Esophagus muscularis mucosa (tissue), 4 donors: ENCODE results near the gene SMIM35. TPM values are rescaled to one million over a fixed set of nuclear protein-coding genes. Genes with fewer than 3 reads are reported as not detected.

Experiments used
- DNase-seq: peaks from one replicate; pipeline ENCODE4 v3.0.0-alpha.2; 2017; ENCODE audit errors: extremely low spot score
- H3K27ac ChIP-seq, 4 donors: fragments of 200-600 bp; sonication (generic); replicated peaks in 1 of 4; 1 replicate in 3 of 4; 2 replicates in 1 of 4; pipeline ENCODE4 v1.5.1; 2016 to 2019; ENCODE audit warnings: mild to moderate bottlenecking in 1 of 4
- H3K27me3 ChIP-seq, 4 donors: fragments of 200-600 bp; sonication (generic); one replicate each; pipeline versions ENCODE4 v1.5.1 to v1.6.0; 2016 to 2019
- H3K36me3 ChIP-seq, 4 donors: fragments of 200-600 bp; sonication (generic); one replicate each; pipeline ENCODE4 v1.5.1; 2016 to 2019
- H3K4me1 ChIP-seq, 4 donors: fragments of 200-600 bp; sonication (generic); one replicate each; pipeline ENCODE4 v1.5.1; 2016 to 2019
- H3K4me3 ChIP-seq, 4 donors: fragments of 200-600 bp; sonication (generic); 1 replicate in 2 of 4; 2 replicates in 2 of 4; pipeline ENCODE4 v1.5.1; 2016 to 2019; ENCODE audit warnings: mild to moderate bottlenecking in 4 of 4, moderate library complexity in 1 of 4
- H3K9me3 ChIP-seq, 4 donors: fragments of 200-600 bp; sonication (generic); 1 replicate in 3 of 4; 2 replicates in 1 of 4; pipeline ENCODE4 v1.5.1; 2016 to 2019
- CTCF ChIP-seq, 3 experiments: fragments of 200-600 bp in 2 of 3; fragments of 450-650 bp in 1 of 3; sonication (generic) in 2 of 3; IDR thresholded peaks; one replicate each; pipeline ENCODE4 v1.5.1; 2017 to 2019; ENCODE audit warnings: antibody characterized with exemption in 3 of 3, mild to moderate bottlenecking in 2 of 3, moderate library complexity in 1 of 3
- EP300 ChIP-seq: sonication (generic); formaldehyde crosslinking; IDR thresholded peaks from one replicate; pipeline ENCODE4 v1.6.1; 2017; ENCODE audit warnings: antibody characterized with exemption
- POLR2A ChIP-seq: fragments of 450-650 bp; IDR thresholded peaks from one replicate; pipeline ENCODE4 v1.6.1; 2017; ENCODE audit warnings: antibody characterized with exemption, moderate library complexity, mild to moderate bottlenecking, low read depth
- POLR2AphosphoS5 ChIP-seq, 2 donors: sonication (generic); formaldehyde crosslinking; IDR thresholded peaks; one replicate each; pipeline ENCODE4 v1.6.1; 2017; ENCODE audit warnings: antibody characterized with exemption in 2 of 2
- WGBS: methylation state at CpG from one replicate; pipeline ENCODE4 v1.1.5; 2018; 5-methylcytosine and 5-hydroxymethylcytosine counted together
- intact Hi-C: fragments of 100-400 bp; cut with DNase I; formaldehyde crosslinking; loops from one replicate; pipeline ENCODE4 v1.15.1; 2023
- total RNA-seq, 4 donors: library from RNA; depleted of rRNA; stranded (reverse); fragments of >200 nt; gene quantifications; one replicate each; pipeline versions ENCODE4 v1.1.0 to v1.2.1, GENCODE V29; 2016

SMIM35 gene
- total RNA-seq, 4 donors from 2014 or later: not detected

- no peaks in the 10 kb centered on the region for H3K27me3 ChIP-seq
- TF ChIP-seq CTCF (IDR thresholded peaks at IDR 0.05) (no peak), EP300 (no peak), POLR2A (no peak), POLR2AphosphoS5 (IDR thresholded peaks at IDR 0.05) (no peak)
- H3K36me3 ChIP-seq: no peaks in the 10 kb centered on the region
- H3K9me3 ChIP-seq: no peaks in the 10 kb centered on the region
- DNase-seq: no peak
- WGBS: 76% methylated on average over 8 of the region's 8 CpGs
- no peak overlapping the region for H3K4me3 ChIP-seq
- no peaks in the 10 kb centered on the region for H3K4me1 ChIP-seq
- no peak overlapping the region for H3K27ac ChIP-seq
- intact Hi-C loops: no loop called here
These were observed 119.9 kb downstream of the SMIM35 start for GRCh38 chr11:117966908-117967307.

- no peaks in the 10 kb centered on the region for H3K36me3 ChIP-seq
- TF ChIP-seq CTCF (IDR thresholded peaks at IDR 0.05) (no peak), POLR2AphosphoS5 (IDR thresholded peaks at IDR 0.05) (no peak), POLR2A (no peak), EP300 (no peak)
- DNase-seq: no peak
- H3K9me3 ChIP-seq: peaks cover 0 to under 1% (median 0%) of the 10 kb centered on the region in 4 donors
- 92% methylated on average over 3 of the region's 3 CpGs for WGBS
- H3K27ac ChIP-seq: no peak overlapping the region
- H3K4me3 ChIP-seq: no peak overlapping the region
- H3K27me3 ChIP-seq: no peaks in the 10 kb centered on the region
- intact Hi-C loops: no loop called here
- H3K4me1 ChIP-seq: no peaks in the 10 kb centered on the region
These were observed 123.9 kb downstream of the SMIM35 start for GRCh38 chr11:117962826-117963225.

- 83% methylated on average over 10 of the region's 10 CpGs for WGBS
- Histone ChIP-seq H3K4me1 (no peaks in the 10 kb centered on the region), H3K27ac (no peak overlapping the region), H3K9me3 (peaks cover 0 to 7% (median 3%) of the 10 kb centered on the region in 4 donors), H3K4me3 (no peak overlapping the region), H3K27me3 (peaks cover 0 to 4% (median 0%) of the 10 kb centered on the region in 4 donors), H3K36me3 (no peaks in the 10 kb centered on the region)
- intact Hi-C loops: no loop called here
- DNase-seq: no peak
- TF ChIP-seq EP300 (no peak), POLR2AphosphoS5 (IDR thresholded peaks at IDR 0.05) (no peak), CTCF (IDR thresholded peaks at IDR 0.05) (no peak), POLR2A (no peak)
These were observed 124.9 kb downstream of the SMIM35 start for GRCh38 chr11:117961896-117962295.

- TF ChIP-seq POLR2A: no peak
- no peak for TF ChIP-seq CTCF (IDR thresholded peaks at IDR 0.05)
- no peak for TF ChIP-seq EP300
- no peak for TF ChIP-seq POLR2AphosphoS5 (IDR thresholded peaks at IDR 0.05)
- H3K27ac ChIP-seq: no peak overlapping the region
- WGBS: 59% methylated on average over 1 of the region's 1 CpG
- H3K36me3 ChIP-seq: no peaks in the 10 kb centered on the region
- no peak for DNase-seq
- intact Hi-C loops: no loop called here
- H3K27me3 ChIP-seq: peaks cover 0 to 4% (median 0%) of the 10 kb centered on the region in 4 donors
- H3K9me3 ChIP-seq: peaks cover 0 to 8% (median 3%) of the 10 kb centered on the region in 4 donors
- no peak overlapping the region for H3K4me3 ChIP-seq
- H3K4me1 ChIP-seq: no peaks in the 10 kb centered on the region
These were observed 126.4 kb downstream of the SMIM35 start for GRCh38 chr11:117960406-117960805.
